Right lobe of liver (tissue), 6 donors: ENCODE data around the gene MATN1. TPM values are rescaled to one million over a fixed set of nuclear protein-coding genes. Genes with fewer than 3 reads are reported as not detected.

Experiments
- ATAC-seq, 4 donors: fragments of 200-7000 bp; cut with Tn5 transposase; one replicate each; pipeline ENCODE4 v1.9.1; 2020; ENCODE audit warnings: mild to moderate bottlenecking in 4 of 4, moderate library complexity in 4 of 4
- DNase-seq, 3 donors: peaks; one replicate each; pipeline ENCODE4 v3.0.0-alpha.2; 2020
- H3K27ac ChIP-seq, 3 donors: fragments of 200-600 bp; one replicate each; pipeline ENCODE4 v1.8.0; 2022
- H3K27me3 ChIP-seq, 2 donors: fragments of 200-600 bp; one replicate each; pipeline ENCODE4 v1.8.0; 2022
- H3K36me3 ChIP-seq, 4 donors: fragments of 200-600 bp; sonication (generic) in 1 of 4; one replicate each; pipeline versions ENCODE4 v1.5.1 to v1.8.0; 2017 to 2022; ENCODE audit warnings: control low read depth in 1 of 4
- H3K4me1 ChIP-seq, 4 donors: fragments of 200-600 bp; sonication (generic) in 1 of 4; one replicate each; pipeline versions ENCODE4 v1.5.1 to v1.8.0; 2017 to 2022; ENCODE audit warnings: control low read depth in 1 of 4
- H3K4me3 ChIP-seq, 3 donors: fragments of 200-600 bp; one replicate each; pipeline ENCODE4 v1.8.0; 2022
- H3K9me3 ChIP-seq, 4 donors: fragments of 200-600 bp; sonication (generic) in 1 of 4; one replicate each; pipeline versions ENCODE4 v1.5.1 to v1.8.0; 2017 to 2022; ENCODE audit warnings: control low read depth in 1 of 4
- CTCF ChIP-seq, 4 donors: fragments of 200-600 bp in 3 of 4; fragments of 450-650 bp in 1 of 4; IDR thresholded peaks; one replicate each; pipeline versions ENCODE4 v1.5.1 to v1.8.0; 2016 to 2022; ENCODE audit warnings: antibody characterized with exemption in 4 of 4, mild to moderate bottlenecking in 2 of 4
- POLR2A ChIP-seq: fragments of 450-650 bp; IDR thresholded peaks from one replicate; pipeline ENCODE4 v1.6.1; 2017; ENCODE audit warnings: antibody characterized with exemption, mild to moderate bottlenecking
- WGBS: methylation state at CpG from one replicate; pipeline ENCODE4 v1.1.6; 2018; ENCODE audit warnings: low coverage, low lambda C conversion rate; ENCODE audit not compliant: insufficient coverage; ENCODE audit errors: missing lambda C conversion rate; 5-methylcytosine and 5-hydroxymethylcytosine counted together
- intact Hi-C, 2 donors: fragments of 100-400 bp; cut with DNase I; formaldehyde crosslinking; loops; one replicate each; pipeline versions ENCODE4 v1.11.2 to v1.14.1; 2022
- total RNA-seq, 6 experiments: library from RNA; depleted of rRNA in 2 of 6; stranded (reverse); fragments of >200 nt in 2 of 6; fragmentation: NEBNext Ultra II Directional in 3 of 6; extraction: Animal tissue kit (Norgen Biotek cat#: 25700) in 3 of 6; gene quantifications; one replicate each; pipeline versions ENCODE4 v1.1.0 to v1.2.4, GENCODE V29; 2016 to 2023
- donor health status: DM: no; HTN: yes; CAD: no.
- donor health status: DM: no; HTN: no; CAD: no.
- donor health status: DM: no; HTN: no; CAD: no.
- donor health status: DM: no; HTN: yes; CAD: no.
- donor health status: DM: no; HTN: yes; CAD: no.

MATN1 gene
- total RNA-seq, 6 experiments from 2014 or later = not detected

GRCh38 chr1:30760596-30761324, 37.4 kb upstream of the MATN1 start:
- H3K27ac ChIP-seq = no peak overlapping the region
- no peaks in the 10 kb centered on the region for H3K9me3 ChIP-seq
- ATAC-seq (no peak), DNase-seq (no peak)
- 68% methylated on average over 6 of the region's 18 CpGs for WGBS
- no peak for TF ChIP-seq POLR2A
- no peak for TF ChIP-seq CTCF (IDR thresholded peaks at IDR 0.05)
- no peak overlapping the region for H3K4me3 ChIP-seq
- no peaks in the 10 kb centered on the region for H3K36me3 ChIP-seq
- intact Hi-C loops = no loop called here
- peaks cover 0 to 5% (median 0%) of the 10 kb centered on the region in 4 donors for H3K4me1 ChIP-seq
- H3K27me3 ChIP-seq = no peaks in the 10 kb centered on the region

GRCh38 chr1:30759718-30760281, 36.4 kb upstream of the MATN1 start:
- Histone ChIP-seq H3K4me3 (no peak overlapping the region), H3K9me3 (no peaks in the 10 kb centered on the region), H3K27ac (no peak overlapping the region), H3K4me1 (peaks cover 0 to 5% (median 0%) of the 10 kb centered on the region in 4 donors), H3K36me3 (no peaks in the 10 kb centered on the region), H3K27me3 (no peaks in the 10 kb centered on the region)
- DNase-seq (no peak), ATAC-seq (no peak)
- intact Hi-C loops = no loop called here
- TF ChIP-seq CTCF (IDR thresholded peaks at IDR 0.05) (no peak), POLR2A (no peak)
- WGBS = 79% methylated on average over 9 of the region's 13 CpGs

GRCh38 chr1:30758785-30759380, 35.5 kb upstream of the MATN1 start:
- ATAC-seq (no peak), DNase-seq (no peak)

DNA sequence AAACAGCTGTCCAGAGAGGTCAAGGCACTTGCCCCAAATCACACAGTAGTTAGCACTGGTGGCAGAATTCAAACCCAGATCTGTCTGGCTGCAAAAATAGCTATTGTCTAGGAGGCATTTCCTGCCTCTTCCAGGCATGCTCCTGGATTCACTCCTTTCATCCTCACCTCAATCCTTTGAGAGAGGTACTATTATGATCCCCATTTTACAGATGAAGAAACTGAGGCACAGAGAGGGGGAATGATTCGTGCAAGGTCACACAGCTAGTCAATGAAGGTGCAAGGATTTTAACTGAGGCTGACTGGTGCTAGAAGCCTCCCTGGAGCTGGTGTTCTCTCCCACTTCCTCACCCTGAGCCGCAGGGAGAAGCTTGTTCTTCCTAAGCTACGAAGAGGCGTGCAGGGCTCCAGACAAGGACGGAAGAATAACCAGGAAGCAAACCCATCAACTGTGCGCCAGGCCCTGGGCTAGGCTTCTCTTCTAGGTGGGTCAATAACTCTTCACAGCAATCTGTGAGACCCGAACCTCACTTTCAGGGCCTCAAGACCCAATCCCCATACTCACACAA, 34.8 kb upstream of the MATN1 start:
- ATAC-seq (no peak), DNase-seq (no peak)
- Histone ChIP-seq H3K36me3 (no peaks in the 10 kb centered on the region), H3K27me3 (no peaks in the 10 kb centered on the region), H3K4me1 (peaks cover 0 to 7% (median 0%) of the 10 kb centered on the region in 4 donors), H3K27ac (peak overlapping the region; percentile 58 to 88 (median 80)), H3K9me3 (no peaks in the 10 kb centered on the region), H3K4me3 (peak overlapping the region in 1 of 3 donors; percentile 46)
- 59% methylated on average over 3 of the region's 7 CpGs for WGBS
- TF ChIP-seq CTCF (IDR thresholded peaks at IDR 0.05) = no peak
- no peak for TF ChIP-seq POLR2A
- intact Hi-C loops = no loop called here

More at GRCh38 chr1:30758785-30759380, 35.5 kb upstream of the MATN1 start:
- no peaks in the 10 kb centered on the region for H3K27me3 ChIP-seq
- no peak overlapping the region for H3K27ac ChIP-seq
- H3K4me3 ChIP-seq = no peak overlapping the region
- no peaks in the 10 kb centered on the region for H3K36me3 ChIP-seq
- H3K9me3 ChIP-seq = no peaks in the 10 kb centered on the region
- peaks cover 0 to 5% (median 0%) of the 10 kb centered on the region in 4 donors for H3K4me1 ChIP-seq
- intact Hi-C loops = no loop called here
- TF ChIP-seq CTCF (IDR thresholded peaks at IDR 0.05) (no peak), POLR2A (no peak)
